HepG2 (cell line): ENCODE results near the gene OR6X1. TPM values are rescaled to one million over a fixed set of nuclear protein-coding genes. Genes with fewer than 3 reads are reported as not detected.

Experiments
- ATAC-seq: fragments of 200-7000 bp; cut with Tn5 transposase; 3 replicates; pipeline ENCODE4 v1.9.1; 2020; ENCODE audit warnings: mild to moderate bottlenecking, moderate library complexity
- BruUV-seq: library from RNA; stranded (reverse); fragments of 400-500 nt; replicated peaks from 2 replicates; lab custom pipeline; 2021; lab: Mats Ljungman, UMichigan
- CTCF ChIA-PET: fragments of 300-600 bp; formaldehyde crosslinking; extraction: SDS; loops from one replicate; lab custom pipeline; 2021; ENCODE audit warnings: low total read pairs, inconsistent platforms, low intra/inter-chr PET ratio; lab: Yijun Ruan, JAX
- POLR2A ChIA-PET: fragments of 350-600 bp; sonication (Branson Sonifier 250); formaldehyde crosslinking; loops from one replicate; lab custom pipeline; 2020; ENCODE audit warnings: antibody characterized with exemption, inconsistent platforms; lab: Yijun Ruan, JAX
- DNase-seq: peaks from one replicate; pipeline ENCODE4 v3.0.0-alpha.2; 2015; ENCODE audit warnings: low spot score
- FAIRE-seq: peaks from 3 replicates; lab custom pipeline; 2011; peaks lifted over from hg19 to GRCh38; lab: Jason Lieb, UNC
- H2AFZ ChIP-seq: one replicate; pipeline ENCODE4 v1.6.1; 2011; ENCODE audit warnings: low read length, inconsistent platforms
- H3K27ac ChIP-seq: fragments of 300-600 bp; 3 replicates; pipeline ENCODE4 v1.8.0; 2011; ENCODE audit warnings: mixed run types, mild to moderate bottlenecking, mixed read lengths, low read length, inconsistent platforms; ENCODE audit not compliant: insufficient read depth; ENCODE audit errors: extremely low read length
- H3K27me3 ChIP-seq, 2 experiments: fragments of 200-600 bp in 1 of 2; 2 replicates in 1 of 2; 3 replicates in 1 of 2; pipeline versions ENCODE4 v1.6.0 to v1.8.0; 2011; ENCODE audit warnings: low read length in 2 of 2, mild to moderate bottlenecking in 2 of 2, moderate library complexity in 2 of 2, inconsistent platforms in 1 of 2; ENCODE audit not compliant: insufficient read depth in 2 of 2, control insufficient read depth in 1 of 2
- H3K36me3 ChIP-seq, 2 experiments: fragments of 200-600 bp in 1 of 2; replicated peaks in 1 of 2; 2 replicates in 1 of 2; 3 replicates in 1 of 2; pipeline versions ENCODE4 v1.5.1 to v1.8.0; 2011; ENCODE audit warnings: low read length in 2 of 2, inconsistent platforms in 1 of 2; ENCODE audit not compliant: insufficient read depth in 2 of 2, control insufficient read depth in 1 of 2
- H3K4me1 ChIP-seq: 2 replicates; pipeline ENCODE4 v1.5.1; 2012; ENCODE audit warnings: low read length, inconsistent platforms; ENCODE audit not compliant: insufficient read depth
- H3K4me2 ChIP-seq: 2 replicates; pipeline ENCODE4 v1.6.0; 2011; ENCODE audit warnings: low read depth, low read length, inconsistent platforms
- H3K4me3 ChIP-seq, 3 experiments: fragments of 200-600 bp in 1 of 3; sonication (generic), shearing (Covaris generic) in 1 of 3; replicated peaks in 1 of 3; 2 replicates each; pipeline ENCODE4 v1.5.1; 2011 to 2016; ENCODE audit warnings: low read length in 3 of 3, inconsistent platforms in 2 of 3, low read depth in 2 of 3, mild to moderate bottlenecking in 2 of 3, control low read depth in 1 of 3, mixed read lengths in 1 of 3; ENCODE audit not compliant: insufficient read depth in 1 of 3
- H3K79me2 ChIP-seq: one replicate; pipeline ENCODE4 v1.6.1; 2011; ENCODE audit warnings: low read length, inconsistent platforms; ENCODE audit not compliant: insufficient read depth
- H3K9ac ChIP-seq: 2 replicates; pipeline ENCODE4 v1.6.0; 2011; ENCODE audit warnings: mild to moderate bottlenecking, low read depth, low read length, inconsistent platforms; ENCODE audit not compliant: insufficient read depth
- H3K9me3 ChIP-seq: 2 replicates; pipeline ENCODE4 v1.5.1; 2012; ENCODE audit warnings: mild to moderate bottlenecking, low read length
- H4K20me1 ChIP-seq: 2 replicates; pipeline ENCODE4 v1.6.0; 2011; ENCODE audit warnings: inconsistent platforms, mild to moderate bottlenecking, low read length, moderate library complexity; ENCODE audit not compliant: insufficient read depth
- CENPT ChIP-seq: sonication (generic); formaldehyde crosslinking; IDR thresholded peaks from 2 replicates; pipeline ENCODE4 v1.8.0; 2022; ENCODE audit warnings: low read depth, mild to moderate bottlenecking, moderate library complexity, missing genetic modification reagents
- FOXM1 ChIP-seq: sonication (generic); formaldehyde crosslinking; IDR thresholded peaks from 2 replicates; pipeline ENCODE4 v1.5.0; 2020; ENCODE audit warnings: missing genetic modification reagents
- HNRNPL ChIP-seq: fragments of 200-400 bp; formaldehyde crosslinking; IDR thresholded peaks from 2 replicates; pipeline ENCODE4 v1.6.1; 2017; ENCODE audit warnings: mild to moderate bottlenecking, low read depth, low read length
- MBNL3 ChIP-seq: fragments of 250-450 bp; sonication (Bioruptor Pico); conservative IDR thresholded peaks from 2 replicates; pipeline ENCODE4 v1.8.0; 2022; ENCODE audit warnings: mild to moderate bottlenecking, inconsistent platforms
- MXD1 ChIP-seq: sonication (generic); formaldehyde crosslinking; IDR thresholded peaks from 2 replicates; pipeline ENCODE4 v1.4.0; 2020; ENCODE audit warnings: mild to moderate bottlenecking, missing genetic modification reagents
- RXRA ChIP-seq: sonication (generic); formaldehyde crosslinking; IDR thresholded peaks from 2 replicates; pipeline ENCODE4 v1.5.1; 2020; ENCODE audit warnings: missing genetic modification reagents
- SALL2 ChIP-seq: sonication (generic); formaldehyde crosslinking; IDR thresholded peaks from 2 replicates; pipeline ENCODE4 v1.8.1; 2023; ENCODE audit warnings: mild to moderate bottlenecking, missing genetic modification reagents, inconsistent platforms
- SRY ChIP-seq: sonication (generic); formaldehyde crosslinking; IDR thresholded peaks from 2 replicates; pipeline ENCODE4 v1.8.0; 2022; ENCODE audit warnings: mild to moderate bottlenecking, missing genetic modification reagents
- TSC22D2 ChIP-seq: sonication (generic); formaldehyde crosslinking; IDR thresholded peaks from 2 replicates; pipeline ENCODE4 v1.5.1; 2020; ENCODE audit warnings: missing genetic modification reagents, mild to moderate bottlenecking, borderline replicate concordance
- YEATS4 ChIP-seq: sonication (generic); formaldehyde crosslinking; IDR thresholded peaks from 2 replicates; pipeline ENCODE4 v1.4.0; 2020; ENCODE audit warnings: missing genetic modification reagents, borderline replicate concordance
- ZFP36 ChIP-seq: fragments of 150-350 bp; IDR thresholded peaks from 2 replicates; pipeline ENCODE4 v1.6.1; 2018; ENCODE audit warnings: borderline replicate concordance, low read length, low read depth; ENCODE audit not compliant: partially characterized antibody
- ZNF235 ChIP-seq: sonication (generic); formaldehyde crosslinking; IDR thresholded peaks from 2 replicates; pipeline ENCODE4 v1.8.1; 2023; ENCODE audit warnings: mild to moderate bottlenecking, missing genetic modification reagents, borderline replicate concordance
- ZNF567 ChIP-seq: sonication (generic); formaldehyde crosslinking; IDR thresholded peaks from 2 replicates; pipeline ENCODE4 v1.8.1; 2023; ENCODE audit warnings: mild to moderate bottlenecking, missing genetic modification reagents, borderline replicate concordance
- ZNF687 ChIP-seq: sonication (generic); formaldehyde crosslinking; IDR thresholded peaks from 2 replicates; pipeline ENCODE4 v1.5.1; 2020; ENCODE audit warnings: mild to moderate bottlenecking, missing genetic modification reagents, moderate library complexity
- WGBS: methylation state at CpG from one replicate; pipeline ENCODE4 v1.1.6; 2017; ENCODE audit warnings: low lambda C conversion rate; 5-methylcytosine and 5-hydroxymethylcytosine counted together
- in situ Hi-C: cut with HindIII; loops from 2 replicates; pipeline ENCODE4 v1.10.0; 2017; ENCODE audit warnings: low pct_unique_long_range_greater_than_20kb; ENCODE audit not compliant: extremely low pct_ligation_motif_present
- intact Hi-C: fragments of 100-400 bp; cut with micrococcal nuclease; formaldehyde crosslinking; loops from one replicate; pipeline ENCODE4 v1.10.0; 2022; ENCODE audit not compliant: unreplicated experiment
- polyA plus RNA-seq, 8 experiments: library from polyadenylated mRNA; depleted of rRNA in 3 of 8; stranded (reverse) in 7 of 8; unstranded in 1 of 8; fragments of >200 nt; fragmentation: Illumina TruSeq in 4 of 8; extraction: Trizol in 4 of 8; gene quantifications; 2 replicates each; pipeline versions ENCODE4 v1.2.1 to v1.2.3, GENCODE V29; 2011 to 2016; ENCODE audit warnings: low read depth in 4 of 8, missing spikeins in 1 of 8, mixed read lengths in 1 of 8; ENCODE audit not compliant: insufficient read depth in 1 of 8
- total RNA-seq, 5 experiments: library from RNA; depleted of rRNA; stranded (reverse); fragments of >200 nt; fragmentation: Illumina TruSeq; extraction: Trizol; gene quantifications; 2 replicates each; pipeline ENCODE4 v1.2.3, GENCODE V29; 2016; ENCODE audit warnings: low read depth in 1 of 5

The OR6X1 gene
- total and polyA plus RNA-seq, 2 of the 13 experiments (the other 11 are each of a cell fraction or from before 2014, with no cell fraction given) = not detected

- TF ChIP-seq CENPT (CRISPR knock-in tag) (no peak), MXD1 (CRISPR knock-in tag) (no peak), RXRA (CRISPR knock-in tag) (no peak), MBNL3 (CRISPR knock-in tag) (no peak)
These were observed 42.8 kb upstream of the OR6X1 start (continued) for GRCh38 chr11:123797114-123797513.

- ATAC-seq (no peak), DNase-seq (no peak), FAIRE-seq (no peak)
- CTCF ChIA-PET = no interaction called here
- Histone ChIP-seq H2AFZ (no peak overlapping the region), H3K36me3 (no peaks in the 10 kb centered on the region), H3K4me2 (no peak overlapping the region), H3K27me3 (no peaks in the 10 kb centered on the region), H3K4me3 (no peak overlapping the region), H3K9ac (no peak overlapping the region), H4K20me1 (no peaks in the 10 kb centered on the region), H3K9me3 (peaks cover 4% of the 10 kb centered on the region; the same call in 1 of the 2 replicates), H3K4me1 (no peaks in the 10 kb centered on the region), H3K27ac (no peak overlapping the region), H3K79me2 (no peaks in the 10 kb centered on the region)
- 0% methylated on average over 1 of the region's 1 CpG for WGBS
- TF ChIP-seq FOXM1 (CRISPR knock-in tag) (no peak), SRY (CRISPR knock-in tag) (no peak), ZNF235 (CRISPR knock-in tag) (no peak), YEATS4 (CRISPR knock-in tag) (no peak), HNRNPL (no peak), SALL2 (CRISPR knock-in tag) (no peak), ZFP36 (no peak), ZNF687 (CRISPR knock-in tag) (no peak), TSC22D2 (no peak), ZNF567 (CRISPR knock-in tag) (no peak)
- intact Hi-C loops = no loop called here
- POLR2A ChIA-PET = no interaction called here
- in situ Hi-C loops = no loop called here
- no TSS peak for BruUV-seq
These were observed 41.9 kb upstream of the OR6X1 start for GRCh38 chr11:123796226-123796625.
